Mesendoderm (in vitro differentiated cells): ENCODE measurements around the gene EPHA5.

Experiments
- DNase-seq: peaks from one replicate; pipeline ENCODE4 v3.0.0; 2013
- H2AK5ac ChIP-seq: 2 replicates; pipeline ENCODE4 v1.6.1; 2013; ENCODE audit warnings: low read length, inconsistent platforms
- H2BK120ac ChIP-seq: 2 replicates; pipeline ENCODE4 v1.6.1; 2013; ENCODE audit warnings: low read depth, mild to moderate bottlenecking, low read length, moderate library complexity, mixed read lengths
- H2BK15ac ChIP-seq: replicated peaks from 2 replicates; pipeline ENCODE4 v1.6.1; 2013; ENCODE audit warnings: low read depth, mild to moderate bottlenecking, moderate library complexity
- H2BK5ac ChIP-seq: 2 replicates; pipeline ENCODE4 v1.6.1; 2013; ENCODE audit warnings: low read length, inconsistent platforms
- H3K18ac ChIP-seq: 2 replicates; pipeline ENCODE4 v1.6.1; 2013; ENCODE audit warnings: mild to moderate bottlenecking, low read length, mixed read lengths
- H3K23ac ChIP-seq: one replicate; pipeline ENCODE4 v1.6.1; 2013; ENCODE audit warnings: low read length
- H3K27ac ChIP-seq: 2 replicates; pipeline ENCODE4 v1.5.1; 2013; ENCODE audit warnings: low read depth, mild to moderate bottlenecking, inconsistent platforms, low read length, moderate library complexity
- H3K27me3 ChIP-seq: 2 replicates; pipeline ENCODE4 v1.6.1; 2013; ENCODE audit warnings: low read length, control low read depth, mild to moderate bottlenecking, inconsistent platforms; ENCODE audit not compliant: insufficient read depth, poor library complexity
- H3K36me3 ChIP-seq: 2 replicates; pipeline ENCODE4 v1.6.1; 2013; ENCODE audit warnings: low read length, inconsistent platforms; ENCODE audit not compliant: control insufficient read depth, insufficient read depth
- H3K4ac ChIP-seq: one replicate; pipeline ENCODE4 v1.6.1; 2013; ENCODE audit warnings: low read depth, mild to moderate bottlenecking, low read length, moderate library complexity
- H3K4me1 ChIP-seq: 2 replicates; pipeline ENCODE4 v1.6.1; 2013; ENCODE audit warnings: low read depth, low read length, inconsistent platforms; ENCODE audit not compliant: control insufficient read depth
- H3K4me2 ChIP-seq: 2 replicates; pipeline ENCODE4 v1.6.1; 2013; ENCODE audit warnings: low read length
- H3K4me3 ChIP-seq: 2 replicates; pipeline ENCODE4 v1.5.1; 2013; ENCODE audit warnings: mild to moderate bottlenecking, low read length
- H3K56ac ChIP-seq: one replicate; pipeline ENCODE4 v1.6.1; 2013; ENCODE audit warnings: low read length
- H3K79me1 ChIP-seq: 2 replicates; pipeline ENCODE4 v1.6.1; 2013; ENCODE audit warnings: low read length, inconsistent platforms
- H3K79me2 ChIP-seq: 2 replicates; pipeline ENCODE4 v1.6.1; 2013; ENCODE audit warnings: mild to moderate bottlenecking, low read length; ENCODE audit not compliant: control insufficient read depth, insufficient read depth
- H3K9ac ChIP-seq: 2 replicates; pipeline ENCODE4 v1.6.1; 2013; ENCODE audit warnings: low read length, inconsistent platforms
- H4K5ac ChIP-seq: one replicate; pipeline ENCODE4 v1.6.1; 2013; ENCODE audit warnings: low read length
- H4K8ac ChIP-seq: one replicate; pipeline ENCODE4 v1.6.1; 2013; ENCODE audit warnings: low read depth, mild to moderate bottlenecking, control low read depth, low read length, moderate library complexity
- WGBS: extraction: QIAGEN DNeasy Blood & Tissue Kit; methylation state at CpG from one replicate; pipeline ENCODE4 v1.1.7; 2013; ENCODE audit warnings: low lambda C conversion rate, missing lambda C conversion rate; ENCODE audit not compliant: insufficient coverage; ENCODE audit errors: extremely low coverage; 5-methylcytosine and 5-hydroxymethylcytosine counted together

EPHA5 gene

DNA sequence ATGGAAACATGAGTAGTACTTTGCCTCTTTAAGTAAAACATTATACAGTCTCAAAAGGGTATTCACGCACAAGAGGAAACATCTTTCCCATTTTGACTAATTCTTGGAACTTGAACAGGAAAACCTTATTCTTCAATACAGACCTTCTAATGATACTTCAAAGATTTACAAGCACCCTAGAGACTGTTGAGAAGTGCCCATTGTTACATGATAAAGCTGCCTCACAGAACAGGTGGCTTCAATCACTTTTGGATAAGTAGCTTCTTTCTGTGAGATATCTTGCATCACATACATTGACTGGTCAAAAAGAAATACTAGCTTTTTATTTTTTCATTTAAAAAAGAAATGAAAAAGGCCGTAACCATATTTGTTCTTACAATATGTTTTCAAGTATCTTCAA is 219.4 kb downstream of the EPHA5 start:
- H4K8ac ChIP-seq = no peak overlapping the region
- no peaks in the 10 kb centered on the region for H3K36me3 ChIP-seq
- no peaks in the 10 kb centered on the region for H3K4me1 ChIP-seq

DNA sequence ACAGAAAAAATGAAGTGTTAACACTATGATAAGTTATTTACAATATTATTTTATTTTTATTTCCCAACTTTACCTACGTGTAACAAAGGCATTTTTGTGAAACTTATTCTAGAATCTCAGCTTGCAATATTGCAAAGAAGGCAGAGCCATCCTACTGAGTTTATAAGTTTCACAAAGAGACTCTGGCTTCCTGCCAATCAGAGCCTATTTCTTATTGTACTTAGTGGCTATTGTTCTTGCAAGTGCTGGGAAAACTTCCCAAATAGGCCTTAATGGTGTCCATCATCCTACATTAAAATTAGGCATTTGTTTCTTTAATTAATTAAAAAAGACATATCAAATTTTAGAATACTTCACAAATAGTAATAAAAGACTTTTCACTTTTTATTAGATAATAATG is 233.2 kb downstream of the EPHA5 start:
- Histone ChIP-seq H3K4me2 (no peak overlapping the region), H2BK5ac (no peak overlapping the region), H3K18ac (no peak overlapping the region), H3K27me3 (no peaks in the 10 kb centered on the region), H4K5ac (no peak overlapping the region), H3K23ac (no peak overlapping the region), H3K4me1 (no peaks in the 10 kb centered on the region), H3K79me2 (no peaks in the 10 kb centered on the region), H3K36me3 (no peaks in the 10 kb centered on the region), H3K79me1 (no peaks in the 10 kb centered on the region), H3K9ac (no peak overlapping the region), H3K56ac (no peak overlapping the region), H2AK5ac (no peak overlapping the region), H2BK15ac (no peak overlapping the region), H2BK120ac (no peak overlapping the region), H3K4ac (no peak overlapping the region), H3K4me3 (no peak overlapping the region), H4K8ac (no peak overlapping the region), H3K27ac (no peak overlapping the region)
- no peak for DNase-seq
- no CpG with 5 or more reads among the region's 1 CpG for WGBS

More for the DNA sequence above, 219.4 kb downstream of the EPHA5 start:
- Histone ChIP-seq H3K4me2 (no peak overlapping the region), H3K79me2 (no peaks in the 10 kb centered on the region), H3K9ac (no peak overlapping the region), H3K27ac (no peak overlapping the region), H3K4me3 (no peak overlapping the region), H2AK5ac (no peak overlapping the region), H3K79me1 (no peaks in the 10 kb centered on the region), H3K4ac (no peak overlapping the region), H3K56ac (no peak overlapping the region), H2BK120ac (no peak overlapping the region), H4K5ac (no peak overlapping the region), H3K23ac (no peak overlapping the region), H2BK5ac (no peak overlapping the region), H2BK15ac (no peak overlapping the region), H3K27me3 (no peaks in the 10 kb centered on the region), H3K18ac (no peak overlapping the region)
- WGBS = no CpG with 5 or more reads among the region's 2 CpGs
- no peak for DNase-seq

DNA sequence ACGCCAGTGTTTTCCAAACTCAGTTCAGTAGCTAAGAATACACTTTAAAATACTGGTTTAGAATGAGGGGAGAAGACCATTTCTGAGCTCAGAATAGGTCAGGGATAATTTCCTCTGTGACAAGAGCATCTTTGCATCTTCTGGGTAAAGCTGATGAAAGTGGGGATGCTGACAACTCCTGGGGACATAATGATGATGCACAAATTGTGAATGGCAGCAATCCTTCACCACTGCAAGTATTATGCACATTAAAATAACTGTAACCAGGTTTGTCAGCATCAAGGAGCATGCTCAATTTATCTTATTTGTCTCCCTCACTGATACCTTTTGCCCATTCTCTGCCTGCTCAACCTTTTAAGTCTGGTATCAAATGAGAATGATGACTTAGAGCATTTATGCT is 248.2 kb downstream of the EPHA5 start:
- Histone ChIP-seq H3K79me2 (no peaks in the 10 kb centered on the region), H3K4me1 (no peaks in the 10 kb centered on the region), H3K27ac (no peak overlapping the region), H3K23ac (no peak overlapping the region), H2AK5ac (no peak overlapping the region), H4K5ac (no peak overlapping the region), H4K8ac (no peak overlapping the region), H3K4me3 (no peak overlapping the region), H3K36me3 (no peaks in the 10 kb centered on the region), H3K79me1 (no peaks in the 10 kb centered on the region), H2BK120ac (no peak overlapping the region), H3K27me3 (no peaks in the 10 kb centered on the region), H2BK15ac (no peak overlapping the region), H3K9ac (no peak overlapping the region), H2BK5ac (no peak overlapping the region), H3K4ac (no peak overlapping the region), H3K18ac (no peak overlapping the region), H3K4me2 (no peak overlapping the region), H3K56ac (no peak overlapping the region)
- DNase-seq = no peak
- WGBS = no CpG with 5 or more reads among the region's 1 CpG

DNA sequence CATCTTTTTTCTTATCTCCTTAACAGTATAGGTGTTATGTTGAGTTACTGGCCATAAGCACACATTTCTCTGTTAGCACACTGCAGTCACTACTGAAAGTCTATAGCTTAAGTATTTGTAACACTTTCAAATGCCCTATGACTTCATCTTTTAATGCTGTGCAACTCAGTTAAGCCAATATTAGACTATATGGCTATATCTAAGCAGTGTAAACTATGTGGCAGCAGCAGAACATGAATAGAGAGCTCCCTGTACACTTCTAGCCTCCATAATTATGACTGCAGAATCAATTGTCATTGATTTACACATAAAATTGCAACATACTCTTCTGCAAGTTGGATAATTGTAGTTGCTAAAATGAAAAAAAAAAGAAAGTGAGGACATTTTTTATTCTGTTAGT is 250.3 kb downstream of the EPHA5 start:
- H3K23ac ChIP-seq = no peak overlapping the region
- H3K56ac ChIP-seq = no peak overlapping the region
- H4K8ac ChIP-seq = no peak overlapping the region
- H2BK120ac ChIP-seq = no peak overlapping the region
- H3K27me3 ChIP-seq = no peaks in the 10 kb centered on the region
- no peak overlapping the region for H2BK15ac ChIP-seq
- no peak for DNase-seq
- no peaks in the 10 kb centered on the region for H3K4me1 ChIP-seq
- no peaks in the 10 kb centered on the region for H3K79me2 ChIP-seq
- H3K4ac ChIP-seq = no peak overlapping the region
- no peak overlapping the region for H3K4me3 ChIP-seq
- no peaks in the 10 kb centered on the region for H3K79me1 ChIP-seq
- H3K9ac ChIP-seq = no peak overlapping the region
- no peaks in the 10 kb centered on the region for H3K36me3 ChIP-seq
- H4K5ac ChIP-seq = no peak overlapping the region
- no peak overlapping the region for H2BK5ac ChIP-seq
- H2AK5ac ChIP-seq = no peak overlapping the region
- no peak overlapping the region for H3K27ac ChIP-seq
- no peak overlapping the region for H3K18ac ChIP-seq
- H3K4me2 ChIP-seq = no peak overlapping the region

DNA sequence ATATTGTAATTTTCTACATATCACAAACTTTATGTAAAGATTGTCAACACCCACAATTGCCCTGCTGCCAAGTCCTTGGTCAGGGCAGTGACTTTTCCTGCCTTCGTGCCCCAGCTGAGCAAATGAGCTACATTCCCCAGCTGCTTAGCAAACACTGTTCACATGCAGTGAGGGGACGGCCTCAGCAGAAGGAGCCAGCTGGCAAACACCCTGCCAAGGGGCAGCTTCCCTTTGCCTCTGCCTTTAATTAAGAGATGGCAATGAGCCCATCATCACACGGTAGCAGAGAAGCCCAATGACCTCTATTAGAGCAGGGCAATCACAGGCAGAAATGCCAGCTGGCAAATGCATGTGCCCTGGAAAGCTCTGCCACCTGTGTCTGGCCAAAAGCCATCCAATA is 253.4 kb downstream of the EPHA5 start:
- Histone ChIP-seq H2BK120ac (no peak overlapping the region), H2BK15ac (no peak overlapping the region), H3K4me2 (no peak overlapping the region), H2BK5ac (no peak overlapping the region), H3K79me2 (no peaks in the 10 kb centered on the region), H3K4me1 (no peaks in the 10 kb centered on the region), H3K56ac (no peak overlapping the region), H3K4ac (no peak overlapping the region), H3K4me3 (no peak overlapping the region), H2AK5ac (no peak overlapping the region), H3K9ac (no peak overlapping the region), H3K18ac (no peak overlapping the region), H4K5ac (no peak overlapping the region), H3K23ac (no peak overlapping the region), H3K79me1 (no peaks in the 10 kb centered on the region), H3K27ac (no peak overlapping the region), H3K27me3 (no peaks in the 10 kb centered on the region), H4K8ac (no peak overlapping the region), H3K36me3 (no peaks in the 10 kb centered on the region)
- peak; percentile 1 for DNase-seq
- no CpG with 5 or more reads among the region's 3 CpGs for WGBS

DNA sequence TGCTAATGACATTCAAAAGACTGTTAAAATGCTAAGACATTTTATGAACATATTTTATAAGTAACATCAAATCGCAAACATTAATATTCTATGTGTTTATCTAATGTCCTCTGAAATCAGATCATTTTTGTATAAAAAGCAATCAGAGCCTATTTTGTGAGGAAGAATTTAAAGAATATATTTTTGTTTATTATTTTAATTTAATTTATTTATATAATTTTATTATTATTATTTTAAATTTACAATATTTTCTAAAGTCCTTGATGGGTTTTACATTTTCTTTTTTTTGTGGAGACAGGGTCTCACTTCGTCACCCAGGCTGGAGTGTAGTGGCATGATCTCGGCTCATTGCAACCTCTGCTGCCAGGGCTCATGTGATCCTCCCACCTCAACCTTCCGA is 262.8 kb downstream of the EPHA5 start:
- H3K79me2 ChIP-seq = no peaks in the 10 kb centered on the region
- H3K27ac ChIP-seq = no peak overlapping the region
- H4K8ac ChIP-seq = no peak overlapping the region
- WGBS = no CpG with 5 or more reads among the region's 4 CpGs
- H2AK5ac ChIP-seq = no peak overlapping the region
- no peak overlapping the region for H3K9ac ChIP-seq
- no peak overlapping the region for H3K4ac ChIP-seq
- no peaks in the 10 kb centered on the region for H3K27me3 ChIP-seq
- no peak overlapping the region for H2BK5ac ChIP-seq
- H3K4me3 ChIP-seq = no peak overlapping the region
- H3K79me1 ChIP-seq = no peaks in the 10 kb centered on the region
- H2BK15ac ChIP-seq = no peak overlapping the region
- no peak overlapping the region for H3K4me2 ChIP-seq
- DNase-seq = no peak
- H3K18ac ChIP-seq = no peak overlapping the region
- H2BK120ac ChIP-seq = no peak overlapping the region
- H3K4me1 ChIP-seq = no peaks in the 10 kb centered on the region
- no peak overlapping the region for H3K56ac ChIP-seq
- H3K36me3 ChIP-seq = no peaks in the 10 kb centered on the region
- no peak overlapping the region for H3K23ac ChIP-seq
- H4K5ac ChIP-seq = no peak overlapping the region
